SK-N-SH (cell line): ENCODE data around the gene LRRC25. TPM values are rescaled to one million over a fixed set of nuclear protein-coding genes. Genes with fewer than 3 reads are reported as not detected.

Experiments used
- CTCF ChIA-PET: fragments of 300-600, 350-600 bp; formaldehyde crosslinking; extraction: SDS; loops from one replicate; lab custom pipeline; 2021; lab: Yijun Ruan, JAX
- POLR2A ChIA-PET: fragments of 350-600 bp; sonication (Branson Sonifier 250); formaldehyde crosslinking; extraction: SDS; loops from one replicate; lab custom pipeline; 2020; ENCODE audit warnings: antibody characterized with exemption, inconsistent platforms; lab: Yijun Ruan, JAX
- DNase-seq: peaks from one replicate; pipeline ENCODE4 v3.0.0; 2012
- H2AFZ ChIP-seq: fragments of 200-600 bp; sonication (generic); 2 replicates; pipeline ENCODE4 v1.8.1; 2016; ENCODE audit warnings: antibody characterized with exemption, mild to moderate bottlenecking, low read depth
- H3F3A ChIP-seq: fragments of 200-600 bp; sonication (generic); replicated peaks from 2 replicates; pipeline ENCODE3; 2016; ENCODE audit warnings: antibody characterized with exemption, mild to moderate bottlenecking; ENCODE audit not compliant: insufficient read depth
- H3K27ac ChIP-seq, 2 experiments: fragments of 200-500 bp in 1 of 2; fragments of 200-600 bp in 1 of 2; sonication (Bioruptor generic) in 1 of 2; sonication (generic), shearing (Covaris generic) in 1 of 2; 2 replicates each; pipeline versions ENCODE4 v1.5.1 to v1.6.1; 2014 to 2016; ENCODE audit warnings: low read depth in 2 of 2, inconsistent platforms in 1 of 2, low read length in 1 of 2, mild to moderate bottlenecking in 1 of 2, mixed read lengths in 1 of 2
- H3K27me3 ChIP-seq: fragments of 200-600 bp; sonication (generic), shearing (Covaris generic); 2 replicates; pipeline ENCODE4 v1.6.1; 2016; ENCODE audit warnings: mixed run types; ENCODE audit not compliant: insufficient read depth
- H3K36me3 ChIP-seq, 2 experiments: fragments of 200-500 bp in 1 of 2; fragments of 200-600 bp in 1 of 2; sonication (Bioruptor generic) in 1 of 2; sonication (generic) in 1 of 2; replicated peaks in 1 of 2; 2 replicates each; pipeline versions ENCODE3 to v1.5.1; 2014 to 2016; ENCODE audit warnings: low read length in 1 of 2, mild to moderate bottlenecking in 1 of 2; ENCODE audit not compliant: insufficient read depth in 2 of 2, control insufficient read depth in 1 of 2
- H3K4me1 ChIP-seq, 2 experiments: fragments of 200-500 bp in 1 of 2; fragments of 200-600 bp in 1 of 2; sonication (Bioruptor generic) in 1 of 2; sonication (generic), shearing (Covaris generic) in 1 of 2; 2 replicates each; pipeline versions ENCODE4 v1.5.1 to v1.6.1; 2014 to 2016; ENCODE audit warnings: low read depth in 1 of 2, low read length in 1 of 2, mixed run types in 1 of 2; ENCODE audit not compliant: insufficient read depth in 2 of 2, control insufficient read depth in 1 of 2
- H3K4me2 ChIP-seq: fragments of 200-600 bp; sonication (generic), shearing (Covaris generic); 2 replicates; pipeline ENCODE4 v1.6.1; 2017; ENCODE audit warnings: mixed run types
- H3K4me3 ChIP-seq, 2 experiments: fragments of 200-500 bp in 1 of 2; fragments of 200-600 bp in 1 of 2; sonication (Bioruptor generic) in 1 of 2; sonication (generic), shearing (Covaris generic) in 1 of 2; 2 replicates each; pipeline versions ENCODE4 v1.5.1 to v1.8.1; 2014 to 2016; ENCODE audit warnings: low read depth in 2 of 2, inconsistent platforms in 1 of 2, low read length in 1 of 2, mild to moderate bottlenecking in 1 of 2, mixed read lengths in 1 of 2, moderate library complexity in 1 of 2
- H3K79me2 ChIP-seq: fragments of 200-600 bp; sonication (generic); 2 replicates; pipeline ENCODE4 v1.8.1; 2017; ENCODE audit warnings: mild to moderate bottlenecking; ENCODE audit not compliant: insufficient read depth
- H3K9ac ChIP-seq: fragments of 200-600 bp; sonication (generic); 2 replicates; pipeline ENCODE4 v1.6.1; 2017; ENCODE audit warnings: mixed run types
- H3K9me2 ChIP-seq: fragments of 200-600 bp; sonication (generic); 2 replicates; pipeline ENCODE4 v1.6.1; 2017; ENCODE audit warnings: mixed run types
- H3K9me3 ChIP-seq: fragments of 200-600 bp; sonication (generic); 2 replicates; pipeline ENCODE4 v1.6.1; 2017; ENCODE audit warnings: mixed run types, mild to moderate bottlenecking, moderate library complexity
- H4K20me1 ChIP-seq: fragments of 200-600 bp; sonication (generic); 2 replicates; pipeline ENCODE4 v1.6.1; 2017; ENCODE audit warnings: mild to moderate bottlenecking, mixed run types; ENCODE audit not compliant: insufficient read depth
- ELF1 ChIP-seq: IDR thresholded peaks from 2 replicates; pipeline ENCODE4 v1.4.0; 2012
- FOSL2 ChIP-seq: IDR thresholded peaks from 2 replicates; pipeline ENCODE4 v1.4.0; 2012; ENCODE audit warnings: low read depth, mild to moderate bottlenecking, moderate library complexity, borderline replicate concordance
- GABPA ChIP-seq: IDR thresholded peaks from 2 replicates; pipeline ENCODE4 v1.4.0; 2012; ENCODE audit warnings: low read depth, mild to moderate bottlenecking
- GATA2 ChIP-seq: sonication (generic); formaldehyde crosslinking; IDR thresholded peaks from 2 replicates; pipeline ENCODE4 v1.5.0; 2020; ENCODE audit warnings: mild to moderate bottlenecking, missing genetic modification reagents
- MXI1 ChIP-seq: IDR thresholded peaks from 2 replicates; pipeline ENCODE4 v1.6.1; 2012; ENCODE audit warnings: mild to moderate bottlenecking, low read depth, low read length, improper control_type of control experiment
- NFIC ChIP-seq: IDR thresholded peaks from 2 replicates; pipeline ENCODE4 v1.4.0; 2012; ENCODE audit warnings: borderline replicate concordance
- NRF1 ChIP-seq: IDR thresholded peaks from 2 replicates; pipeline ENCODE4 v1.6.1; 2012; ENCODE audit warnings: low read depth, mild to moderate bottlenecking, low read length
- RCOR1 ChIP-seq: fragments of 150-350 bp; IDR thresholded peaks from 2 replicates; pipeline ENCODE4 v1.6.1; 2017; ENCODE audit warnings: antibody characterized with exemption, low read length
- REST ChIP-seq: IDR thresholded peaks from 2 replicates; pipeline ENCODE4 v1.6.1; 2012; ENCODE audit warnings: mild to moderate bottlenecking, low read depth, low read length, moderate library complexity
- RXRA ChIP-seq: IDR thresholded peaks from 2 replicates; pipeline ENCODE4 v1.4.0; 2012; ENCODE audit warnings: low read depth, mild to moderate bottlenecking, borderline replicate concordance
- TCF12 ChIP-seq: IDR thresholded peaks from 2 replicates; pipeline ENCODE4 v1.4.0; 2012
- WGBS: methylation state at CpG from one replicate; pipeline ENCODE4 v1.1.6; 2017; ENCODE audit warnings: low lambda C conversion rate; 5-methylcytosine and 5-hydroxymethylcytosine counted together
- polyA plus RNA-seq, 3 experiments: library from polyadenylated mRNA; depleted of rRNA; stranded (reverse); fragments of >200 nt; gene quantifications; 2 replicates each; pipeline ENCODE4 v1.2.3, GENCODE V29; 2012

Gene LRRC25
- polyA plus RNA-seq, 1 of the 3 experiments (the other 2 are of a cell fraction): not detected

GRCh38 chr19:18346091-18346490 lies 51.3 kb downstream of the LRRC25 start:
- no peak overlapping the region for H3K27ac ChIP-seq
- H2AFZ ChIP-seq: no peak overlapping the region
- no peak for DNase-seq
- ChIA-PET POLR2A (no interaction called here), CTCF (interaction anchor here (0.7 to 9.3 kb wide), 3 partner anchors 42 to 69 kb away, joined by 3 to 217 read pairs (median 83); partner anchors contain the start of genes GDF15 and SSBP4)
- H3K9me2 ChIP-seq: no peaks in the 10 kb centered on the region
- no peak overlapping the region for H3K4me3 ChIP-seq
- H3K36me3 ChIP-seq: no peaks in the 10 kb centered on the region
- H3K9ac ChIP-seq: no peak overlapping the region
- no peak overlapping the region for H3K4me2 ChIP-seq
- no peaks in the 10 kb centered on the region for H3K9me3 ChIP-seq
- H3K27me3 ChIP-seq: no peaks in the 10 kb centered on the region
- peaks cover 5% of the 10 kb centered on the region for H3F3A ChIP-seq
- 91% methylated on average over 8 of the region's 8 CpGs for WGBS
- no peak for TF ChIP-seq FOSL2
- TF ChIP-seq NRF1: no peak
- no peak for TF ChIP-seq REST
- no peak for TF ChIP-seq GATA2 (CRISPR knock-in tag)
- no peak for TF ChIP-seq GABPA
- no peak for TF ChIP-seq NFIC
- no peak for TF ChIP-seq RCOR1
- TF ChIP-seq TCF12: no peak
- peaks cover 0 to 3% of the 10 kb centered on the region in 2 experiments; a peak in 1 of 4 replicates for H3K4me1 ChIP-seq
- no peaks in the 10 kb centered on the region for H3K79me2 ChIP-seq
- no peaks in the 10 kb centered on the region for H4K20me1 ChIP-seq

DNA sequence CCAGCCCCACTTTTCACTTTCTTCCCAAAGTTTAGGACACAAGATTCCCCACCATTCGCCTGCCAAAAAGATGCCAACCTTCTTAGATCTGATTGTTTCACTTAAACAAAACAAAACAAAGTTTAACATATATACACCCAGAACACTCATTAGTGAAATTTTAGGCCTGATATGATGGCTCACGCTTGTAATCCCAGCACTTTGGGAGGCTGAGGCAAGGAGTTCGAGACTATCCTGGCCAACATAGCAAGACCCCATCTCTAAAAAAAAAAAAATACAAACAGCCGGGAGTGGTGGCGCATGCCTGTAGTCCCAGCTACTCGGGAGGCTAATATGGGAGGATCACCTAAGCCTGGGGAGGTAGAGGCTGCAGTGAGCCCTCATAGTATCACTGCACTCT lies 52.1 kb downstream of the LRRC25 start:
- H2AFZ ChIP-seq: no peak overlapping the region
- DNase-seq: no peak
- no peaks in the 10 kb centered on the region for H3K9me2 ChIP-seq
- no peaks in the 10 kb centered on the region for H3K79me2 ChIP-seq
- H3K27me3 ChIP-seq: no peaks in the 10 kb centered on the region
- no peaks in the 10 kb centered on the region for H4K20me1 ChIP-seq
- WGBS: 94% methylated on average over 6 of the region's 6 CpGs
- no peak overlapping the region for H3K4me2 ChIP-seq
- H3F3A ChIP-seq: peaks cover 3% of the 10 kb centered on the region
- H3K36me3 ChIP-seq: no peaks in the 10 kb centered on the region
- H3K27ac ChIP-seq: no peak overlapping the region
- no peaks in the 10 kb centered on the region for H3K9me3 ChIP-seq
- CTCF ChIA-PET: interaction anchor here (4.3 to 9.3 kb wide), 2 partner anchors 43 to 69 kb away, joined by 17 to 217 read pairs; partner anchors contain the start of gene SSBP4
- H3K9ac ChIP-seq: no peak overlapping the region
- POLR2A ChIA-PET: no interaction called here
- TF ChIP-seq GATA2 (CRISPR knock-in tag) (no peak), RXRA (no peak), ELF1 (no peak), MXI1 (no peak), GABPA (no peak), TCF12 (no peak)
- peaks cover 0 to 3% of the 10 kb centered on the region in 2 experiments; a peak in 1 of 4 replicates for H3K4me1 ChIP-seq
- no peak overlapping the region for H3K4me3 ChIP-seq
